Inflammatory macrophage treated with lipopolysaccharide for 4 hours (primary cell): ENCODE data around the gene ATP2B2.

Experiments
- DNase-seq: peaks from one replicate; pipeline ENCODE4 v3.0.0-alpha.2; 2020

The ATP2B2 gene

GRCh38 chr3:10423171-10423882 is 82.1 kb downstream of the ATP2B2 start:
- DNase-seq, result no peak

- no peak for DNase-seq
These were observed 83.4 kb downstream of the ATP2B2 start for GRCh38 chr3:10421996-10422395.

DNA sequence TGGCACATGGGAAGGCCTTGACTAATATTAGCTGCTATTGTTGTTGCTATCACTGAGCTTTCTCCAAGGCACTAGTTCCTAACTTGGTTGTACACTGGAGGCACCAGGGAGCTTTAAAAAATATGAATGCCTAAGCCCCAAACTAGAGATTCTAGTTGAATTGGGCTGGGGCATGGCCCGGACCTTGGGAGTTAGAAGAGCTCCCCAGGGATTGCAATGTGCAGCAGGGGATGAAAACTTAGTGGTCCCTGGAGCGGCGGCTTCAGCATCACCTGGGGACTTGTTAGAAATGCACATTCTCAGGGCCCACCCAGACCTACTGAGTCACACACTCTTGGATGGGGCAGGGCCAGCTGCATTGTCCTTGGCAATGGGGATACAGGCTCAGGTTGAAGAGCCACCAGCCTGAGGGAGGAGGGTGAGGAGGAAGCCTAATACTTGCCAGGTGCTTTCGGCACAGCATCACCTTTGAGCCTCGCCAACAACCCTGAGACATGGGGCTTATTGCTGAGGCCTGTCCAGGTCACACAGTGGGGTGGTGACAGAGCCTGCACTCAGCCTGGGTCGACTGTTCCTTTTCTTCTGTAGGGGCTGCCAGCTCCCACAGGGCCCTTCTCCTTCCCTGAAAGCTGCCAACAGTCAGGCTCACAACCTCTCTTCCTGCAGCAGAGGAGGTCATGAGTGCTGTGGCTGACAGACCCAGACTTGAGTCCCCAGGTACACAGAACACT is 84.5 kb downstream of the ATP2B2 start:
- no peak for DNase-seq

DNA sequence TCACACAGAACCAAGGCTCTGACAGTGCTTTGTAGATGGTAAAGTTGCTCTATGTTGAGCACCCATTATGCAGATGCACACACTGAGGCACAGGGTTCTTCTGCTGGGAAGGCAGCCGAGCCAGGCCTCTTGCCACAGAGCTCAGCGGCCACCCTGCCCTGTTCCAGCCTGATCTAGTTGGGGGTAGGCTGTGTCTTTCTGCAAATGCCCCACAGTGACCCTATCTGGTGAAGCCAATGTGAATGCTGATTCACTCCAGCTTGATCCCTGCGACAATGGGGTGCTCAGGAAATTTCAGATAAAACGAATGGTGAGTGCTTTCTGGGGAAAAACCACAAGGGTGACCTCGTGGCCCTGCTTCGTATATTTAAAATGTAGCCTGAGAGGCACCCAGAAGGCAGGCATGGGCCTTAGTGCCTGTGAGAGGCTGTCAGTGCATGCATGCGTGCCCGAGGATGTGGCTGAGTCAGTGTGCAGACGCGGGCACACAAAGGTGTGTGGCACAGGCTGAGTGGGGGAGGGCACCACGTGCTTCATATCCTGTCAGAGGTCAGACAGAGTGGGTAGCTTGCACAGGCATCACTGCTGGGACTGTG is 85.7 kb downstream of the ATP2B2 start:
- no peak for DNase-seq

- peak; percentile 40 for DNase-seq
These were observed 87.5 kb downstream of the ATP2B2 start for GRCh38 chr3:10417847-10418246.

- DNase-seq, result no peak
These were observed 88.6 kb downstream of the ATP2B2 start for GRCh38 chr3:10416730-10417300.

DNA sequence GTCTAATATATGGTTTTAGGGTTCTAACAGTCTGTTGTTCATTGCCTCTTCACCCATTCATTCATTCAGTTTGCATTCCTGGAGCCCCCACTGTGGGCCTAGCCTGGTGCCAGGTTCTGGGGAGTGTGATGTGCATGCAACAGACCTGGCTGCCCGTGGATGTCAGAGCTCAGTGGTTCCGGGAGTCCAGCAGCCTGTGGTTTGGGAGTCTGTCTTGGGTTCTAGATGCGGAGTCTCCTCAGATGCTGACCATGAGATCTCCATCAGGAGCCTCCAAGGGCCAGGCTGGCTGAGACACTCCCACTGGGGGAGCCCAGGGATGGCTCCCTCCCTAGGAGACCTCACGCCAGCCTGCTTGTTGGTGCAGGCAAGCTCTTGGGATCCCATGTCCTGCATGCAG is 92.3 kb downstream of the ATP2B2 start:
- no peak for DNase-seq

- no peak for DNase-seq
These were observed 93.6 kb downstream of the ATP2B2 start for GRCh38 chr3:10411598-10412332.

- no peak for DNase-seq
These were observed 94.9 kb downstream of the ATP2B2 start for GRCh38 chr3:10410383-10411002.

DNA sequence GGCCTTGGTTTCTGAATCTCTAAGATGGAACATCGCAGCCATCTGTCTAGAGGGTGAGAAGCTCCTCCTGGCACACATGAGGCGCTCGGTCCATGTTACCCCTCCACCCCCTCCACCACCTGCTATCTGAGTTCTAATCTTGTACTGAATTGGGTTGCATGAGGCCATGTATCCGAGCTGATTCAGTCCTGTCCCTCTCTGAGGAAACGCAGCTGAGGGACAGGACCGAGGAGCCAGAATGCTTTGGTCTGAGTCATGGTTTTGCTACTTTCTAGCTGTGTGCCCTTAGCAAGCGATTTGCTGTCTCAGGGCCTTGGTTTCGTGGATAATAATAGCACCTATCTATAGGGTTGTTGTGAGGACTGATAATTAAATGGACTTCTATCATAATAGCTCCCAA is 96.7 kb downstream of the ATP2B2 start:
- no peak for DNase-seq

DNA sequence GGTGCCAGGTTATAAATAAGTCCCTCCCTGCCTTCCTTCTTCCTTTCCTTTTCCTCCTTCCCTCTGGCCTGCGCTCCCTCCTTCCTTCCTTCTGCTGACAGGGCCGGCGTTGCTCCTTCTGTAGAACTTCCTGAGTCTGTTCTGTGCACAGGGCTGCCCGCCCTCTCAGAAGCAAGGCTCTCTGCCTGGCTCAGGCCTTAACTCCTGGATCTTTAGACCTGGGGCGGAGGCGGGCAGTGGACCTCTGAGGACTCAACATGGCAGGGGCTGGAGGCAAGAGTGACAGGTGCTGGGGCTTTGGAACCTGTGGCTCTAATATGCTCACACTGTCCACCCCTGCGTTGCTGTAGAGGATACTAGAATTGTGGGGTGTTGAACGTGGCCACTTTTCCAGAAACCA is 98.0 kb downstream of the ATP2B2 start:
- no peak for DNase-seq

- DNase-seq, result no peak
These were observed 99.0 kb downstream of the ATP2B2 start for GRCh38 chr3:10406414-10406813.

- no peak for DNase-seq
These were observed 99.6 kb downstream of the ATP2B2 start for GRCh38 chr3:10405816-10406215.

- DNase-seq, result no peak
These were observed 100.5 kb downstream of the ATP2B2 start for GRCh38 chr3:10404876-10405275.

GRCh38 chr3:10404377-10404776 is 101.0 kb downstream of the ATP2B2 start:
- no peak for DNase-seq

DNA sequence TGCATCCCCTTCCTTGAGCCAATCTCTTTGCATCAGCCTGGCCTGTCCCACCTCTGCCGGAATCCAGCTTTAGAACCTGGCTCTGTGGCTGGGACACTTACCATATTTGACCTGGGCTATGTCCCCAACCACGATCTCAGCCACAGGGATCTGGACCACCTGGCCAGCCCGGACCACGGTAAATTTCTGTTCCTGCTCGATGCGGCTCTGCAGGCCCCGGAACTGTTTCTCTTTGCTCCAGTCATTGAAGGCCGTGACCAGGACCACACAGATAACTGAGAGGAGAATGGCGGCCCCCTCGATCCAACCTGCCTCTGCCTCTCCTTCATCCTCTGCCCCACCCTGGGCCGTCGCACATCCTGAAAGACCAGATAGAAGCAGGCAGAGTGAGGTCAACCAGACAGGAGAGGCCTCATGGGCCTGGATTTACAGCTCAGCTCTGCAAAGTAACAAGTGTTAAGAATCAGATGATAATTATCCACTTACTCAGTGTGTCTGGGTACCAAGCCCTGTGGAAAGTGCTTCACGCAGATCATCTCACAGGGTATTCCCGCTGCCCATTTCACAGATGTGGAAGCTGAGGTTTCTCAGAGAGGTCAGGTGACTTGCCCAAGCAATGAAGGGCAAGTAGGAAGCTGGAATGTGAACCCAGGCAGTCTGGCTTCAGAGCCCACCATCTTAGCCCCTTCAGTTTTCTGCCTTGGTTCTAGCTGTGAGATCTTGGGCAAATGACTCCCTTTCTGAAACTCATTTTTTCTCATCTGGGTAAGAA is 103.2 kb downstream of the ATP2B2 start:
- no peak for DNase-seq

DNA sequence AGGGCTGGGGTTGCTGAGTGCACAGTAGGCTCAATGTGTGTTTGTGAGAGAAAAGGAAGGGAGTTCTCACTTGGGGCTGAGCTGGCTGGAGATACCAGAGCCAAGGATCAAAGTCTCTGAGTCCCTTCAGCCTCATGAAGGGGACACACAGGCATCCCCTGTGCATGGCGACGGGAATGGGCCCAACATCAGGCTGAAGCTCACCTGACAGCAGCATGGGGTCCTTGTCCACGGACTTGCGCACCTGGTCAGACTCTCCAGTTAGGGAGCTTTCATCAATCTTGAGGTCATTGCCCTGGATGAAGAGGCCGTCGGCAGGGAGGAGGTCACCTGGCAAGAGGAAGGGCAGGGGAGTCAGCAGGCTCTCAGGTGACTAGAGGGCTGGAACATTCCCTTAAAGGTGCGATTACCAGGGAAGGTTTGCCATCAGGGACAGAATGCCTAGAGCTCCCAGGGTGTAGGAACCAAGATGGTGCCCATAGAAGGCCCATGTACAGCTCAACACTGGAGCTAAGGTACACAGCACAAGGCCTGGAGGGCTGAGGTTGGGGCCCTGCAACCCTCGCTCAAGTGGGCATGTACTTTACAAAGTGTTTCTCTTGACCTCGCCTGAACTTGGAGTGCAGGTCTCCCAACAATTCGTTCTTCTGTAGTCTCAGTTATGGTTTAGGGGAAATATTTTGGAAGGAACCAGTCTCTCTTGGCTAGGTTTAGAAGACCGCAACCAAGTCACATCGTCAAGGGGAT is 104.5 kb downstream of the ATP2B2 start:
- no peak for DNase-seq

DNA sequence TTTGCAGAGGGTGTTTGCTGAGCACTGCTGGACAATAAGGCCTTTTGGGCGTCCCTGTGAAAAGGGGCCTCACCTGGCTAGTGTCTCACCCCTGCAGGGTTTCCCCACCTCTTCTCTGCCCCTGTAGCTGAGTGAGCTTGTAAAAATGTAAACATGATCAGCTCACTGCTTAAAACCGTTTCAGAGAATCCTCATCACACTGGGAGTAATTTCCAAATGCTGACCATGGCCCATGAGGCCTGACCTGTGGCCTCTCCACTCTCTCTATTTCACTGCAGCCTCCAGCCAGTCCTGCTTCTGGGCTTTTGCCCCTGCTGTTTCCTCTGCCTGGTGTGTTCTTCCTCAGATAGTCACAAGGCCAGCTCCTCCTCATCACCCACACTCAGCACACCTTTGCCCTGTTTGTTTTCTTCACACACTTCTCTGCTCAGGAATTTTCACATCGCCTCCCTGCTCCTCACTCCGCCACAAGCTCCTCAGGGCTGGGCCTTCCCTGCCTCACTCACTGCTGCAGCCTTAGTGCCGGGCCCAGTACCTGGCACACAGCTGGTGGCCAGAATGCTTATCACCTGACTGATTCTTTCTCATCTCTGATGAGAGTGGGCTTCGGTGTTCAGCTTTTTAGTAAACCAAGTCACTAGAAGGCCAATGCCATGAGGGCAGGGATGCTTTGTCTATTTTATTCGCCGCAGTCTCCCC is 105.2 kb downstream of the ATP2B2 start:
- no peak for DNase-seq

DNA sequence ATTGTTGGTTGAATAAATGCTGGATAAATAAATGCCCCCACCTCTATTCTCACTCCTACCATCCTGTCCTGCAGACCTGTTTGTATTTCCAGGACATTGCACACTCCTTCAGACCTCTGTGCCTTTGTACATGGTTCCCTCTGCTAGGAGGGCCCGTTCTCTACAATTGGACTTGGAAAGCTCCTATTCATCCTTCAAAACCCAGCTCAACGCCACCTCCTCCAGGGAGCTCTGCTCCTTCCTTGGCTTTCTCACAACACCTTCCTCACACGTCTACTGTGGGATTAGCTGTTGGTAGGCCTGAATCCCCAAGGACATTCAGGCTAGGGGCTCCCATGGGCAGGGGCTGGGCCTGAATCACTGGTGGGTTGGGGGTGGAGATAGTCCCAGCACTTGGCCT is 105.8 kb downstream of the ATP2B2 start:
- no peak for DNase-seq

DNA sequence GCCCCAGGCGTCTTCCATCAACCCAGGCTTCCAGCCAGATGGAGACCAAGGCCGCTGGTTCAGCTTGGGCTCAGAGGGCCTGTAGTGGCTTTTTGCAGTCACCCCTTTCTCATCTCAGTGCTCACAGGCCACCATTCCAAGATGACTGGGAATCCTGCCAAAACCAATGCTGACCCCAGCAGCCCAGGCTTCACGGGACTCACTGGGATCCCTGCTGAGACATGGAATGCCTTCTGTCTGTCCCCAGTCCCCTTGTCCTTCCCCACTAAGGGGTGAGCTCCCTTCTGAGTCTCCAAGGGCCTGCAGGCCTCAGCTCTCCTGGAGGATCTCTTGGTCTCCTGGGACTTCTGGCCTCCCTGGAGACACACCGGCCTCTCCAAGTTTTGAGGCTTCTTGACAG is 107.0 kb downstream of the ATP2B2 start:
- DNase-seq, result no peak

GRCh38 chr3:10397879-10398278 is 107.5 kb downstream of the ATP2B2 start:
- DNase-seq, result no peak
